GM19025 (cell line): Measurements from ENCODE around the gene THBS4.

Experiments used
- ATAC-seq: cut with Tn5 transposase; IDR thresholded peaks from one replicate; pipeline ENCODE4 v1.9.1; 2021; ENCODE audit warnings: mild to moderate bottlenecking, low read depth, moderate library complexity; ENCODE audit not compliant: unreplicated experiment

The THBS4 gene

DNA sequence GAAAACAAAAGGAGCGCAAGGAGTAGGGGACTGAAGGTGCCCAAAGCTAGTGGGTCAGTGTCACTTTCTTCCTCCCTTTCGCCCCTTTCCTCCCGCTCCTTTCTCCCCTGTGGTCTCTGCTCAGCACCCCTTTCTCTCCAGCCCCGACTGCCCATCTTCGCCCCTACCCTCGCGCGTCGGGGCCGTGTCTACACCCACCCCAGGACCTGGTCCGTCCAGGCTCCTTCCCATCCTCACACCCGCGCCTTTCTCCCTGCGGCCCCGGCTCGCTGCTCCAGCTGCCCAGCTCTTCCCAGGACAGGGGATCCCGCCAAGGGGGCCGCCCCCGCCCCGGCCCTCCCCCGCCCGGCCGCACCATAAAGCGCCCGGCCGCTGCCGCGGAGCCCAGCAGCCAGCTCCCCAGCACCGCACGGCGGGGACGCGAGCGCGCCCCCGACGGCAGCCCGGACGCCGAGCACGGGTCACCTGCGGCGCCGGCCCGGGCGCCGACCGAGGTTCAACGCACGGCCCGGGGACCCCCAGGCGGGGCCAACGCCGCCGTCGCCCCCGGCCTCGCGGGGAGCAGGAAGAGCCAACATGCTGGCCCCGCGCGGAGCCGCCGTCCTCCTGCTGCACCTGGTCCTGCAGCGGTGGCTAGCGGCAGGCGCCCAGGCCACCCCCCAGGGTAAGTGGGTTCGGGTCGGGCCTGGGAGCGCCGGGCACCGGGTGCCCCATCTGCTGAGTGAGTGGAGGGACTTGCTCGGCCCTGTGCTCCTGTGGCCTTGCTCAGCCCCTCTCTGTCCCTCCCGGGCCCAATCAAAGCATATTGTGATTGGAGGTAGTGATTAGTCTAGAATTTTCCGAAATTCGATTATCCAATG, at the start of gene THBS4:
Gene THBS4 (plus strand): TSS at position 387 of the 860 bp plus-strand sequence. CDS start 190 bp downstream, at position 577.
- no peak for ATAC-seq

DNA sequence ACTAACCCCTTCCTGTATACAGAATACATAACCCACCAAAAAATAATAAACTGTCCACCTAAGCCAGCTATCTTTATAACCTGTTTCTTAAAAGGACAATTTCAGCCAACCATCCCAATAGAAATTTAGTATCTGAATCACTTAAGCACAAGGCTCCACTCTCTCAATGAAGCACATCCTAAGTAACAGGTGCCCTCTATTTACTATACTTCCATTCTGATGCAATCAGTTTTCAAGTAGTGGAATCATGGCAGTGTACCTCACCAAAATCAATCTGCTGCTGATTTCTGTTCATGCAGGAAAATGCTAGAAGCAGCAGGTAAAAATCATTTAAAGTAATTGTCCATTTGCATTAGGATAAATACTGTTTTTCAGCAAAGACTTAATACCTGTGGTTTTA, 48.9 kb upstream of the THBS4 start:
- ATAC-seq = no peak

DNA sequence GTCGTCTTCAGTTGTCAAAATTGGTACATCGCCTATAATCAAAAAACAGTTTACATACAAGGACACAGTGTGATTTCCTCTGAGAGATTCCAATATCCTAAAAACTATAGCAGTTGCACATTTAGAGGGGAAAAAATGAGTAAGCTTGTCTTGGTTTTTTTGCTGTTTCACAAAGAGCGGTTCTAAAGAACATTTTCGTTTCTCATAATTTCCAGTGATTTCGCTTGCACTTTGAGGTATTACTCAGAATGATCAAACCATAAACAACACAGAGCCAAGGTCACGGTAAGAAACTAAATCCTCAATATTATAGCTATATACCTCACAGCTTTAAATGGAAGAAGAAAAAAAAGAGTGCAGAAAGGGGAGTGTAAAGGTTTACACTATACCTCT, 44.9 kb upstream of the THBS4 start:
- ATAC-seq = peak; percentile 29

DNA sequence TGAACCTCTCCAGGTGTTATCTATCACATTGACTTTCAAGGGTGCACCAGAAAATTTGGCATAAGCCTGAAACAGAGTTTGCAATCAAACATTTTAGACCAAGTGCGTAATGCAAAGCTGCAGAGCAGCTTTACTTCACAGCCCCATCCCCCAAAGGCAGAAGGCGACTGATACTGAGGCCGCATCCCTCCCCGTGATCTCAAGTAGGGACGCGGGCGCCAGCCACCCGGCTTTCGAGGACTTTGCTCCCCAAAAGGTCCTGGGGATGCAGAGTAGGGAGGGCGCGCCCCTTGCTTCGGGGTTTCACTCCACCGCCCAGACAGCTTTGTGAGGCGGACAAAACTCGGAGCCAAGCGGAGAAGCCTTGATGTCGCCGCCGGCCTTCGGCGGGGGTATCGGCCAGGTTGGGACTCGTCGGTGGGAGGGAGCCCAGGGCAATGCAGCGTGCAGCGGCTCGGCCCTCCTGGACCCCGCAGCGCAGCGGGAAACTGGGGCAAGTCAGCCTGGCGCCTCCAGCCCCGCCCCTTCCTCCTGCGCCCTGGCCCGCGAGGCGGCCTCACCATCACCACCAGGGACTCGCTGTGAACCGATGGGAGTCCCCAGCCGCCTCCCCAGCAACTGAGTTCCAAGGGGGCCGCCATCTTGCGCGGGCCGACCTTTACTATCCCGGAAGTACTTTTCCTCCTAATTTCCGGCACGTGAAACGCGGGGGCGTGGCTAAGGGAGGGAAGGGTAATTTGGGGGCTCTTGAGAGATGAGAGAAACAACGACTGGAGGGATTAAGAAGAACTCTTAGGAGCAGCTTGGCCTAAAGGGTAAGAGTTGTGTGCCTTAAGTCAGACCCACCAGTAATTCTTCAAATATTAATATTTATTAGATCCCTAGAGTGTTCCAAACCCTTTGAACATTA, 44.3 kb upstream of the THBS4 start, which contains the start of gene MTX3:
Gene MTX3 (minus strand): TSS at position 665 of the 910 bp plus-strand sequence. CDS start 24 bp downstream, at position 641.
- ATAC-seq = peak; percentile 87

DNA sequence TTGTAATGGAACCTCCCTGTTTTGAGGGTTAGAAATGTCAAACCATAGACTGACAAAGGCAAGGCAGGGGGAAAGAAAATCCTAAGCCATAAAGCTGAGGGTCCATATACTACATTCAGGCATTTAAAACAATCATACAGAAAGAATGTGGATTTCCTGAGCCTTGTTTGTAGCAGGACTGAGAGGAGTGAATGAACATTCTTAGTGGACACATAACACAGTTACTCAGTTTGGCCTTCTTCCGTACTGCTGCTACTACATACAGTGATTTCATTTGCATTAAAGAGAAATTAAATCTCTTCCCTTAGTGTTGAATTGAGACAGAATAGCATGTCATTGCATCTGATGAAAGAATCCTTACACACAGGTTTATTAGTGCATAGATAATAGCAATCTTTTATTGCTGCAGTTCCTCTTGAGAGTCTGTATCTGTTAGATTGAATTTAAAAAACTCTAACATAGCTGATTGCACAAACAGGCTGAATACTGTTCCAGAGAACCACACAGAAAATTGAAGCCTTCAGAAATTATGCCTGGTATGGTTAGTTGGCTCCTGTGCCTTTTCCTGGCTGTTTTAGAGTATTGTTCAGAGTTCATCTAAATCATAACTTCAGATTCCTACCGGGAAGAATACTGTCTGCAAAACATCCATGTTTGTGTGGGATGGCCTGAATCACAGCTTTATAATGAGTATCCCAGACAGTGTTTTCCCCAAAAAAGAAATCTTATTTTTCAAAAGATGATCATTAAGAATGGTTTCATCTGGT, 42.1 kb upstream of the THBS4 start:
- no peak for ATAC-seq

DNA sequence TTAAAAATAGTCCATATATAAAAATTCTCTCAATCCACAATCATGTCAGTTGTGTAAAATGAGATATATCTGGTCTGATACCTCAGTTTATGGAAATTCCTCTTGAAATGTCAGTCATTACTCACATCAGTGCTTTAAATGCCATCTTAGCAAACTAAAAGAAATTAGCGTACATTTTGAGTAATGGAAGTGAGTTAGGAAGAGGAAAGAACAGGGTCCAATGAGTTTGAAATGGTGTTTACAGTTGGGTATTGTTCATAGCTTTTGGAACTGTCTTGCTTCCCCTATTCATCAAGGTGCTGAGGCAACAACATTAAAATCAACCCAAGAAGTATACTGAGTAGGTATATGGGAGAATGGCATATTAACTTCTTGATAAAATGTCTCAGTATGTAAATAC, 35.4 kb upstream of the THBS4 start:
- no peak for ATAC-seq

DNA sequence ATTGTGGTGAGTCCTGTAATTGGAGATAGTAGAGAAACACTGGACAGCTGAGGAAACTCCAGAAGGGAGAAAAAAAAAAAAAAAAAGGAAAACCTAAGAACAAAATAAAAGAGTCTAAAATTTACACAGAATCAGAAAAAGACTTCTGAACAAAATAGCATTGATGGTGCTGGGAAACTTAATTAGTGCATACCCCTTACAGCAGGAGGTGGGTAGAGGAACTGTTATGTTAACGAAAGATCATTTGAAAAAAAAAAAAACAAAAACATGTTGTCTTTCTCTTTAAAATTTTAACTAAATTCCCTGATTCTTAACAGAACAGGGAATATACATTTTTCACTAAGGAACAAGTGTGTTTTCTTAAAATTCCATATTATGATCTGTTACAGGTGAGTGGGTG, 32.5 kb upstream of the THBS4 start:
- ATAC-seq = no peak

DNA sequence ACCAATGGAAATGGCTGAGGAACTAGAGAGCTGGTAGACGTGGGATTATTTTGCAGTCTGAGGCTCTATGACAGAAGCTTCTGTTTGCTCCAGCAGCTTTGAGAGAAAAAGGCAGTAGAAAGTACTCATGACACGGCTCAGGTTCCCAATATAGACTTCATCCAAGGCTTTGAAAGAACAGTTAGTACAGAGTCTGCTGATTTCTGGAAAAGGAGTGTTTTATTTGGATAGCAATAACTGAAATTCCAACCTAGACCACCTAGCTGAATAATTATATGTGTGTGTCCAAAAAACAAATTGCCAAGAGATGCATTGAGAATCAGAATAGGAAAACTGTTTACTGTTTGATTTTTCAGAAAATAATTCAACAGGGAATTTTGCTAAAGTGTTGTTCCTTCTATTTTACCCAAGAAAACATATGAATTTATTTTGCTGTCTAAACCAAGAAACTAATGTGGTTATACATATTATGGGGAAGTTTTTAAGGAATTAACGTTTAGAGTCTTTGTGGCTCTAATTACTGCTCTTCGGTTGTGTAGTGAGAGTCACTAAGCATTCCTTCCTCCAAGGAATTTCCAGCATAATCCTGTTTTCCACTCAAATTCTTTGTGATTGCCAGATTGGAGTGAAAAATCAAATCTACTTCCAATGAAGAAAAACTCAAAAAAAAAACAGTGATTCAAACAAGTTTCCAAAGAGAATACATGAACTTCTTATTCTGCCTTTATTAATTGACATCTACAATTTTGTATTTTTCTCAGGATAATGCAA, 26.0 kb upstream of the THBS4 start:
- ATAC-seq = no peak

DNA sequence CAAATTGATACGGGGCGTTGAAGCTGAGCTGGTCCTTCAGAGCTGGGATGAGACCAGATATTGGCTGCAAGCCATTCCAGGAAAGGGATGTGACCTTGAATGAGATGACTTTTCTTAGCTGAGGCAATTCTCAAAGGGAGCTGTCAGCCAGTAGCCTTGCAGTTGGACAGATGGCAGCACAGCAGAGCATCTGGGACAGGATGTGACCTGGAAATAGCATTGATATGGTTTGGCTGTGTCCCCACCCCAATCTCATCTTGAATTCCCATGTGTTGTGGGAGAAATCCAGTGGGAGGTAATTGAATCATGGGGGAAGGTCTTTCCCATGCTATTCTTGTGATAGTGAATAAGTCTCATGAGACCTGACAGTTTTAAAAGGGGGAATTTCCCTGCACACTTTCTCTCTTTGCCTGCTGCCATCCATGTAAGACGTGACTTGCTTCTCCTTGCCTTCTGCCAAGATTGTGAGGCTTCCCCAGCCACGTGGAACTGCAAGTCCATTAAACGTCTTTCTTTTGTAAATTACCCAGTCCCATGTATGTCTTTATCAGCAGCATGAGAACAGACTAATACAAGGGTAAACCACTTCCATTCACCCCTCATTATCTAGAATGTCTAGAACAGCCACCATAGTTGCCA, 24.3 kb upstream of the THBS4 start:
- no peak for ATAC-seq

DNA sequence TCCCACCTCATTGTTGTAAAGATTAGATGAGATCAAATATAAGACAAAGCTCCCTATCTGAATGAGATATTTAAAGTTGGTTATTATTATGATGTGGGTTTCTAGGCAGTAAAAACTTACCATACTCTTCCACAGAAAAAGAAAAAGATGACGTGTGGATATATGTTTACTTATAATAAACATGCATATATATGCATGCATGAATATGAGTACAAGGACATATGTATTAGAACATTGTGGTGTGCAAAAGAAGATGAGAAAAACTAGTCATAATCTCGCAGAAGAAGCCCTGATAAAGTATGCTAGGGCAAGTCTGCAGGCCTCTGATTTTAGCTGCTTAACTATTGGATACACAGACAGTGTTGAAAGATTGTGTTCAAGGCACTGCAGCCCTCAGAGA, 10.1 kb upstream of the THBS4 start:
- ATAC-seq = no peak

DNA sequence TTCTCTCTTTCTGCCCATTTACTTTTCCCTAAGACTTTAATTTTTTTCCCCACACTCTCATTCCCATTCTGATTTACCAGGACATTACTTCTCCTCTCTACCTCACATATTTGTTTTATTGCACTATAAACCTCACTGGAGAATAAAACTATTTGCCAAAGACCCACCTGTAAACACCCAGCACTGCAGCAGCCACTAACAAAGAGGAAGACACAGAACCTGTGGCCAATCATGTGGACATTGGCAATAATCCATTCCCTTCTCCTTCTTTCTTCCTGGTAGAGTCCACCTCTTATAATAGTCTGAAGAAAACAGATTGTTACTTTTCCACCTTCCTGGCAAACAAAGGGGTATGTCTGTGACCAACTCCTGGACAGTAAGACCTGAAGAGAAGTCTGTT, 8.3 kb upstream of the THBS4 start:
- no peak for ATAC-seq

DNA sequence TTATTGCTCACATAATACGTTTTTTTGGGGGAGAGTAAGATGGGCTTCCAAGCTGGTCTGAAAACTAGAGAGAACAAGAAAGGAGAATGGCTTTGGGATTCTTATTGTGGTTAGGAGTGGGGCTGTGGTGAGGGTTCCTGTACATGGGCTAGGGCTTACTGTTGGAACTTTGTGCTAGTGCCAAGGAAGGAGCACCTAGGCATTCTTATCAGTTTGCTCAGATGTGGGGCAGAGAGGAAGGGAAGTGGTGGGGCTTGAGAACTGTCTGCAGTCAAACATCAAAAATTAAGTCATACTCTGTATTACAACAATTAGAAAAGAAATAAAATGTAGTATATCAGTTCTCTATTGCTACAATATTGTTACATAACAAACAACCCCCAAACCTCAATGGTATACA, 4.0 kb upstream of the THBS4 start:
- no peak for ATAC-seq

DNA sequence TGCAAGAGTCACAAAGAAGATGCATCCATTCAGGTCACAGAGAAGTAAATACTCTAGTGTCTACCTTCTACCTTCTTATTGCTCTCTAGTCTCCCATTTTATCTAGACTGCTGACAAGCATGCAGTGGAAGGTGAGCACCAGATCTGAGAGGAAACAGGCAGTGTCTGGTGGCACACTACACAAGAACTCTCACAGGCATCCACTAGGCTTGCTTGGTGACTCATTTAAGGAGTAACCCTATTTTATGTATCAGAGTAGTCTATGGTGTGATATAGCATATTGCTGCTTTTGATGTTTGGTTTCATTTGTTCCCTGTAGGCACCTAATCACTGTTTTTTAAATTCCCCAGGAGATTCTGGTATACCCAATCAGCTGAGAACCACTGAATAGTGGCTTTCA, 1.6 kb upstream of the THBS4 start:
- no peak for ATAC-seq

DNA sequence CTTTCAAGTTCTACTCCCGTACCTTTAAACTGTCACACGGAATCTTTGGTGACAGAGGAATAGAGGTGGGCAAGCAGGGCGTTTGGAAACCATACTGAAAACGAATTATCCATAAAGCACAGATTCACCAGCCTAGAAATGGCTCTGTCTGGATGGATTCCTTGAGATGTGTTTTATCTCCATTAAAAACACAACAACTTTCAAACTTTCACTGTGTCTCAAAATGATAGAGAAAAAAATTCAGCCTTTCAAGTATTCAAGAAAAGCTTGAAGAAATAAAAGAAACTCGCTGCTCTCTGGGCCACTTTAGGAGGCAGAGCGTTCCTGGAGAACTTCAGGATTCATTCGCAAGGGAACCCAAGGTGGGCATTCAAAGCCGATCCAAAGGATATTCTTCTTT, 589 bp upstream of the THBS4 start:
- ATAC-seq = no peak

DNA sequence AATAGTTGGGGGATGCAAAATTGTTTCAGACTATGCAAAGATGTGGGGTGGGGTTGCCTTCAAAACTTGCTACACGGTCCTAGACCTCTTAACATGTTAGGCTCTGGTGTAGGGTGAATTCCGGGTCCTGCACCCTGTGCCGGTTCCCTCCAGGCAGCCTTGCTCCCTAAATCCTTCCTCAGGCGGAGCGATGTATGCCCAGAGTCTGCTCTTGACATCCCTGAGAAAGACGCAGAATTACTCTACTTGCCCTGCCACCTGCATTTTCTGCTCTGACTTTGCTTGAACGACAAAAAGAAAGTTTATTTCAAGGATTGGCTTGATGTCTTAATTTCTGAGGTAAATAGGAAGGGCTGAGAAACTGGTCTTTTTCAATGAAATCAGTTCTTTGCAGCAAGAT, 691 bp downstream of the THBS4 start:
- no peak for ATAC-seq

DNA sequence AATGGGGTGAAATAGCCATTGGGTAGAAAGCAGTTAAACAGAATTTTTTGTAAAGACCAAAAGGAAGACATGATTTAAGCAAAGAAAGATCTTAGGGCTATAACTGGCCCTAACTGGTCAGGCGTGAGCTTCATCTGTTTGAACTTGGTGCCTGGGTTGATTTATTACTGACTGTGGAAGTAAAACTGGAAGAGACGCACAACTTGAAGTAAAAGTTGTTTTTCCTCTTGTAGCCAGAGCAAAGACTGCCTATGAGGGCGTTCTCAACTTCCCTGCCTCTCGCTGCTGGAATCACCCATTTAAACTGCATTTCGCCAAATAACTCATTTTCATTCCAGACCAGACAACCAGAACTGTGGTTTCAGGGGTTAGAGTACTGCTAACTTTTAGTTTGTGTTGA, 1.5 kb downstream of the THBS4 start:
- ATAC-seq = no peak

DNA sequence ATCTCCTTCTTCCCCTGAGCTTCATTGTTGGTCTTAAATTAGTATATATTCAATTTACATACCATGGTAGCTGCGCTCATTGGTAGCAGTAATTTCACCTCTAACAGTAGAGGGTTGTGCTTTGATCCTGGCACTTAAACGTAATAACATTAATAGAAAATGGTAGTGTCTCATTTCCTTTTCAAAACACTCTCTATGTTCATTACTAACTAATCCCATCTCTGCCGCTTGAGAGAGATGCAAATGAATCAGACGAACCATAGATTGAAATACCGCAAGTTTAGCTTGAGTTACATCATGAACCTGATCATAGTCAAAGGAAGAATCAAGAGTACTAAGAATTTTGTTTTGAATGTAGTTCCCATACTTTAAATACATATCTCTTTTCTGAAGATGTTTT, 2.2 kb downstream of the THBS4 start:
- no peak for ATAC-seq

DNA sequence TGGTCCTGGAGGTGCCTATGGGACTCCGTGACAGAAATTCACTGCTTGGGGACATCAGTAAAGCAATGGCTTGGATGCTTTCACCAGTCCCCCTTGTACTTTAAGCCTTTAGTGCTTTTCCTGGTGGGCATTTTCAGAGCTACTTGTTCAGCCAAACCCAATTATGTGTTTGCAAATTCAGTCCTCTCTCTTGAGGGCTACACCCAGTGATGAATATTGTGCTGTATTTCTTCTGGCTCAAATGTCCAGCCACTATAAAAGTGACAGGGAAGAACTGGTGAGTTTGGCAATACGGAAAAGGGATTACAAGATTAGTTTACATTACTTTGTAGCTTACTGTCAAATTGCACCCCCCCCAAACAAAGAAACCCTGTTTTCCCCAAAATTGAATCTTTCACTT, 4.5 kb downstream of the THBS4 start:
- no peak for ATAC-seq

DNA sequence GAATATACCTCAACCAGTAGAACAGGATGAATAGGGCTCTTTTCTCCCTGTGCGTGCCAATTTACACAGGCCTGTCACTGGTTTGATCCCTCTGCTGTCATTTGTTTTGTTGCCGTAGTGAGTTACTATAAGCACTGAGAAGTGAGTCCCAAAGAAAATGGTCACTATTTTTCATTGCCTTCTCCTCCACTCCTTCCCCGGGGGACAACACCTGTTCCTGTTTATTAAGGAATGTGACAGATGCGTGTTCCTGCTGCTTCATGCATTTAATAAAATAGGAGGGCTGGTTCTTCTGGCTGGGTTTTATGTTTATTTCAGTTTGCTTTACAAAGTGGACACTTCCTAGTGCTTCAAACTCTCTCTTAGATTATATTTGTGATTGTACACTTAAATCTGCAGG, 6.4 kb downstream of the THBS4 start:
- ATAC-seq = no peak

DNA sequence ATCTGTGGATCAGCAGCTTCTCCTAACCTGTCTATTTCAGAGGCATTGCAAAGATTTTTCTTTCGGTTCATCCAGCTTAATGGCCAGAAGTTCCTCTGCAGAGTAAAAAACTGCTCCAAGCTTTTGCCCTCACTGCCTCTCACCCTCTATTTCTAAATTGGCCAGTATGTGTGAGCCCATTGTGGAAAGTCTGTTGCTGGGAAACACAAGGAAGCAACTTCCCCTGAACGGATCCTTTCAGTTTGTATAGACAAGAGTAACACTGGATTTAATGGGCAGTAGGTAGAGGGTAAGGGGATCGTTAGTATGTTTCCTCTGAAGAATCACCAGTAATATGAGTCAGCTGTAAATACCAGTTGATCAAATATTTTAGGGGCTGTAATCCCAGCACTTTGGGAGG, 7.2 kb downstream of the THBS4 start:
- ATAC-seq = no peak
